Adrenal gland (tissue), 5 donors: ENCODE results near the gene CCDC154.

ENCODE experiments used
- POLR2A ChIP-seq, 2 donors: fragments of 450-650 bp; IDR thresholded peaks; one replicate each; pipeline ENCODE4 v1.6.1; 2017; ENCODE audit warnings: antibody characterized with exemption in 2 of 2, mild to moderate bottlenecking in 2 of 2, moderate library complexity in 1 of 2
- TF ChIP-seq, protein P1 (sequence below), 6 experiments: fragments of 450-650 bp in 4 of 6; fragments of 200-600 bp in 2 of 6; sonication (generic) in 1 of 6; IDR thresholded peaks; 1 replicate in 5 of 6; 2 replicates in 1 of 6; pipeline versions ENCODE4 v1.5.1 to v1.8.0; 2016 to 2021; ENCODE audit warnings: antibody characterized with exemption in 6 of 6, mild to moderate bottlenecking in 2 of 6, moderate library complexity in 1 of 6
- donor health status: DM: no; HTN: no; CAD: no.

DNA sequence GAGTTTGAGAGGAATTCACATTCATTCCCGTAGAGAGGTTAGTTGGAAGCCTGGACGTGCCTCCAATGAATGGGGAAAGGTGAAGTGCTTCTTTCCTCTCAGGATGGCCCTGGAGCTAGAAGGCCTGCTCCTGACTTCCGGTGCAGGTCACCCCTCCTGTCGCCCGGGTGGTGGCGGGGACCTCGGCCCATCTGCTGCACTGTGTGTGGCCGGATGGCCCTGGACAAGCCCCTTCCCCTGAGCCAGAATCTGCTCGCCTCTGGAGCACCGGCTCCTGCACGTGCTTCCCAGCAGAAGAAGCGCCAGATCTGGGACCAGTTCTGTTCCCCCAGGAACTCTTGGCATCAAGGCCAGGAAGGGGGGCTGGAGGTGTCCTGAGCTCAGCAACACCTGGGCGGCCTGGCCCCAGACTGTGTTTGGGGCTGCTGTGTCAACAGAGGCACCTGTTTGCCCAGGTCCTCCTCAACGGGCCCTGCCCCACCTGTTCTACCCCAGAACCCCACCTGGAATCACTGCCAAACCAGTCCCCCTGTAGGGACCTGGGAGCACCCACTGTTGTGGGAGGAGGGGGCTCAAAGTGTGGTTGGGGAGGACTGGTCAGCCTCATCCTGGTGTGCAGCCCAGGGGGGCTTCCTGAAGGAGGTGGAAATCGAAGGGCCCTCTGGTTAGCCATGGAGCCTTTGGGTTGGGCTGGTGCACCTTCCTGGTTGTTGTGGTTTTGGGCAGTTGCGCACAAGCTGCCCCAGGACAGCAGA, 18.6 kb downstream of the CCDC154 start:
- no peak for TF ChIP-seq POLR2A (IDR thresholded peaks at IDR 0.05)
- TF ChIP-seq, protein P1, sequence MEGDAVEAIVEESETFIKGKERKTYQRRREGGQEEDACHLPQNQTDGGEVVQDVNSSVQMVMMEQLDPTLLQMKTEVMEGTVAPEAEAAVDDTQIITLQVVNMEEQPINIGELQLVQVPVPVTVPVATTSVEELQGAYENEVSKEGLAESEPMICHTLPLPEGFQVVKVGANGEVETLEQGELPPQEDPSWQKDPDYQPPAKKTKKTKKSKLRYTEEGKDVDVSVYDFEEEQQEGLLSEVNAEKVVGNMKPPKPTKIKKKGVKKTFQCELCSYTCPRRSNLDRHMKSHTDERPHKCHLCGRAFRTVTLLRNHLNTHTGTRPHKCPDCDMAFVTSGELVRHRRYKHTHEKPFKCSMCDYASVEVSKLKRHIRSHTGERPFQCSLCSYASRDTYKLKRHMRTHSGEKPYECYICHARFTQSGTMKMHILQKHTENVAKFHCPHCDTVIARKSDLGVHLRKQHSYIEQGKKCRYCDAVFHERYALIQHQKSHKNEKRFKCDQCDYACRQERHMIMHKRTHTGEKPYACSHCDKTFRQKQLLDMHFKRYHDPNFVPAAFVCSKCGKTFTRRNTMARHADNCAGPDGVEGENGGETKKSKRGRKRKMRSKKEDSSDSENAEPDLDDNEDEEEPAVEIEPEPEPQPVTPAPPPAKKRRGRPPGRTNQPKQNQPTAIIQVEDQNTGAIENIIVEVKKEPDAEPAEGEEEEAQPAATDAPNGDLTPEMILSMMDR (IDR thresholded peaks at IDR 0.05), result no peak
